ENCODE data around the gene WDR53.

- TF ChIP-seq CTCF (IDR thresholded peaks at IDR 0.05) (no peak), POLR2A (IDR thresholded peaks at IDR 0.05) (no peak)
Observed at GRCh38 chr3:196554205-196554604, 14.1 kb downstream of the WDR53 start.
